ENCODE results near the gene PTPRZ1. TPM values are rescaled to one million over a fixed set of nuclear protein-coding genes. Genes with fewer than 3 reads are reported as not detected.
A peak's percentile ranks its signal among the peaks of the same experiment; 100 is the strongest.

The PTPRZ1 gene
- total RNA-seq, 2 experiments from 2014 or later, result not detected

DNA sequence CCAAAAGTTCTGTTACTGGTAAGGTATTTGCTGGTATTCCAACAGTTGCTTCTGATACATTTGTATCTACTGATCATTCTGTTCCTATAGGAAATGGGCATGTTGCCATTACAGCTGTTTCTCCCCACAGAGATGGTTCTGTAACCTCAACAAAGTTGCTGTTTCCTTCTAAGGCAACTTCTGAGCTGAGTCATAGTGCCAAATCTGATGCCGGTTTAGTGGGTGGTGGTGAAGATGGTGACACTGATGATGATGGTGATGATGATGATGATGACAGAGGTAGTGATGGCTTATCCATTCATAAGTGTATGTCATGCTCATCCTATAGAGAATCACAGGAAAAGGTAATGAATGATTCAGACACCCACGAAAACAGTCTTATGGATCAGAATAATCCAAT lies 140.1 kb downstream of the PTPRZ1 start:
- H3K27me3 Mint-ChIP-seq, result no peaks in the 10 kb centered on the region
- no peaks in the 10 kb centered on the region for H3K9me3 Mint-ChIP-seq
- no peaks in the 10 kb centered on the region for H3K36me3 Mint-ChIP-seq (ENCODE audit: low read depth)
- ATAC-seq (no peak), DNase-seq (peak; percentile 2)
- H3K4me1 Mint-ChIP-seq (ENCODE audit: low read depth), result no peaks in the 10 kb centered on the region
- TF ChIP-seq, protein P1, sequence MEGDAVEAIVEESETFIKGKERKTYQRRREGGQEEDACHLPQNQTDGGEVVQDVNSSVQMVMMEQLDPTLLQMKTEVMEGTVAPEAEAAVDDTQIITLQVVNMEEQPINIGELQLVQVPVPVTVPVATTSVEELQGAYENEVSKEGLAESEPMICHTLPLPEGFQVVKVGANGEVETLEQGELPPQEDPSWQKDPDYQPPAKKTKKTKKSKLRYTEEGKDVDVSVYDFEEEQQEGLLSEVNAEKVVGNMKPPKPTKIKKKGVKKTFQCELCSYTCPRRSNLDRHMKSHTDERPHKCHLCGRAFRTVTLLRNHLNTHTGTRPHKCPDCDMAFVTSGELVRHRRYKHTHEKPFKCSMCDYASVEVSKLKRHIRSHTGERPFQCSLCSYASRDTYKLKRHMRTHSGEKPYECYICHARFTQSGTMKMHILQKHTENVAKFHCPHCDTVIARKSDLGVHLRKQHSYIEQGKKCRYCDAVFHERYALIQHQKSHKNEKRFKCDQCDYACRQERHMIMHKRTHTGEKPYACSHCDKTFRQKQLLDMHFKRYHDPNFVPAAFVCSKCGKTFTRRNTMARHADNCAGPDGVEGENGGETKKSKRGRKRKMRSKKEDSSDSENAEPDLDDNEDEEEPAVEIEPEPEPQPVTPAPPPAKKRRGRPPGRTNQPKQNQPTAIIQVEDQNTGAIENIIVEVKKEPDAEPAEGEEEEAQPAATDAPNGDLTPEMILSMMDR (IDR thresholded peaks at IDR 0.05), result no peak
- no peak overlapping the region for H3K4me3 Mint-ChIP-seq
- H3K27ac Mint-ChIP-seq, result no peak overlapping the region
- CTCF ChIA-PET, result no interaction called here
- POLR2A ChIA-PET, result no interaction called here
- intact Hi-C loops (cut with micrococcal nuclease), result no loop called here

DNA sequence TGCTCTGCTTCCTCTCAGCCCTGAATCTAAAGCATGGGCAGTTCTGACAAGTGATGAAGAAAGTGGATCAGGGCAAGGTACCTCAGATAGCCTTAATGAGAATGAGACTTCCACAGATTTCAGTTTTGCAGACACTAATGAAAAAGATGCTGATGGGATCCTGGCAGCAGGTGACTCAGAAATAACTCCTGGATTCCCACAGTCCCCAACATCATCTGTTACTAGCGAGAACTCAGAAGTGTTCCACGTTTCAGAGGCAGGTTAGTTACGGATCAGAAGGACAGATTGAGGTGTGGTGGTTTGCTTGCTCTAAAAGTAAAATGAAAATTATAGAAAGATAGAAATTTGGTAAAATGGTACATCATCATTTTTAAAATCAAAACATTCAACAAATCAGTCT lies 140.7 kb downstream of the PTPRZ1 start:
- no peaks in the 10 kb centered on the region for H3K27me3 Mint-ChIP-seq
- H3K27ac Mint-ChIP-seq, result no peak overlapping the region
- intact Hi-C loops (cut with micrococcal nuclease), result no loop called here
- H3K4me3 Mint-ChIP-seq, result no peak overlapping the region
- H3K4me1 Mint-ChIP-seq (ENCODE audit: low read depth), result no peaks in the 10 kb centered on the region
- H3K9me3 Mint-ChIP-seq, result no peaks in the 10 kb centered on the region
- no peaks in the 10 kb centered on the region for H3K36me3 Mint-ChIP-seq (ENCODE audit: low read depth)
- ATAC-seq, result no peak
- TF ChIP-seq, protein P1 (IDR thresholded peaks at IDR 0.05), result no peak
- POLR2A ChIA-PET, result no interaction called here
- CTCF ChIA-PET, result no interaction called here
- DNase-seq, result no peak

DNA sequence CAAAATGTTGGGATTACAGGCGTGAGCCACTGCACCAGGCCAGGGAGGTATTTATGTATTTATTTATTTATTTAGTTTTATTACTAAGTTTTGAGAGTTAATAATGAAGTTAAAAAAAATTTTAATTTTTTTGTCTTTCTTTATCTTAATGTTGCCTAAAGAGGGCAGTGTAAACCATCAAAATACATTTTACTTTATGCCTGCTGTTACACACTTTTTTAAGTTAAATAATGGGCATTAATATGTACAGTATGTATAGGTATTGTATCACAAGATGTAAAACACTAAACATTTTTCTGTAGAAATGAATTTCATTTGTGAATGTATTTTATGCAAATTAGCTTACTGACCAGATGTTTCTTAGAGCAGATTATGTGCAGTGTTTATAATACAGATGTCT lies 141.7 kb downstream of the PTPRZ1 start:
- no peaks in the 10 kb centered on the region for H3K4me1 Mint-ChIP-seq (ENCODE audit: low read depth)
- no peaks in the 10 kb centered on the region for H3K27me3 Mint-ChIP-seq
- H3K27ac Mint-ChIP-seq, result no peak overlapping the region
- ATAC-seq (no peak), DNase-seq (no peak)
- ChIA-PET POLR2A (no interaction called here), CTCF (no interaction called here)
- TF ChIP-seq, protein P1 (IDR thresholded peaks at IDR 0.05), result no peak
- H3K9me3 Mint-ChIP-seq, result no peaks in the 10 kb centered on the region
- H3K4me3 Mint-ChIP-seq, result no peak overlapping the region
- H3K36me3 Mint-ChIP-seq (ENCODE audit: low read depth), result no peaks in the 10 kb centered on the region
- intact Hi-C loops (cut with micrococcal nuclease), result no loop called here

DNA sequence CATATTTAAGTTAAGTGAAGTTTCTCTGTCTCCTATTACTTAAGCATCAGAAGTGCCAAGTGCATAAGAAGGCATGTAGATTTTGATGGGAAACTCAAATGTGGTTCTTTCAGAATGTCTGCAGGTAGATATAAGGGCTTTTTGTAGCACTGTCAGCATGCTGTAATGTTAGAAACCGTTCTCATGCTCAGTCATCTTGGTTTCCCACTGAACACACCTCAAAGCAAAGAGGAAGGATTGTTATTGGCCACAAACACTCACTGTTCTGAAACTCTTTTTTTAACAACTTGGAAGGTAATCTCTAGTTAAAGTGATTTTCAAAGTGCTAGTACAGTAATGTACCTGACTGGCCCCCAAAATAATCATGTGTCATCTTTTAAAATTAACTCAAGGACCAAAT lies 145.1 kb downstream of the PTPRZ1 start:
- no peak overlapping the region for H3K27ac Mint-ChIP-seq
- no peak overlapping the region for H3K4me3 Mint-ChIP-seq
- no peaks in the 10 kb centered on the region for H3K36me3 Mint-ChIP-seq (ENCODE audit: low read depth)
- no peaks in the 10 kb centered on the region for H3K27me3 Mint-ChIP-seq
- ChIA-PET CTCF (interaction anchor here (1.1 kb wide), 1 partner anchor 24 kb away, joined by 3 read pairs; no protein-coding TSS in a partner anchor), POLR2A (no interaction called here)
- ATAC-seq (no peak), DNase-seq (no peak)
- H3K9me3 Mint-ChIP-seq, result no peaks in the 10 kb centered on the region
- H3K4me1 Mint-ChIP-seq (ENCODE audit: low read depth), result no peaks in the 10 kb centered on the region
- TF ChIP-seq, protein P1 (IDR thresholded peaks at IDR 0.05), result no peak
- intact Hi-C loops (cut with micrococcal nuclease), result no loop called here

DNA sequence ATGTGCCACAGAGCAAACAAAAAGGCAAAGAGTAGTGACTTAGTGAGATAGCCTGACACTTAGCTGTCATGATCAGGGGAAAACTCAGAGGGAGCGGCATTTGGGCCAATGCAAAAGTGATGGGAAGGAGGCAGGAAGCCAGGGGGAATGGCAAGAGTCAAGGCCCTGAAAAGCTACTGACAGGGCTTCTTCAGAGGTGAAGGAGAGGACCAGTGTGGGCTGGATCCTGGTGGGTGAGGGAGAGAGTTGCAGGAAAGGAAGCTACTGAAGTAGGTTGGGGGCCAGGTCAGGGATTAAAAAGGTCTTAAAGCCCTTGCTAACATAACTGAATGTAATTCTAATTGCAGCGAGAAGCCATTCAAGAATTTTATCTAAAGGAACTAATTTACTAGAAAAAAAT lies 154.1 kb downstream of the PTPRZ1 start:
- no peaks in the 10 kb centered on the region for H3K27me3 Mint-ChIP-seq
- POLR2A ChIA-PET, result no interaction called here
- TF ChIP-seq, protein P1 (IDR thresholded peaks at IDR 0.05), result no peak
- no peak overlapping the region for H3K4me3 Mint-ChIP-seq
- H3K4me1 Mint-ChIP-seq (ENCODE audit: low read depth), result no peaks in the 10 kb centered on the region
- H3K36me3 Mint-ChIP-seq (ENCODE audit: low read depth), result no peaks in the 10 kb centered on the region
- DNase-seq (no peak), ATAC-seq (no peak)
- H3K27ac Mint-ChIP-seq, result no peak overlapping the region
- H3K9me3 Mint-ChIP-seq, result no peaks in the 10 kb centered on the region
- intact Hi-C loops (cut with micrococcal nuclease), result no loop called here
- CTCF ChIA-PET, result no interaction called here

Measured in activated CD8-positive, alpha-beta T cell treated with anti-CD3 and anti-CD28 coated beads for 36 hours (primary cell).